CD4-positive, alpha-beta T cell treated with Interleukin-6 at 100 ng/mL for 8 hours (primary cell): ENCODE results near the gene TRIM14.

Experiments
- DNase-seq: peaks from one replicate; pipeline ENCODE4 v3.0.0-alpha.2; 2020; ENCODE audit warnings: mixed read lengths, low spot score

Gene TRIM14, protein sequence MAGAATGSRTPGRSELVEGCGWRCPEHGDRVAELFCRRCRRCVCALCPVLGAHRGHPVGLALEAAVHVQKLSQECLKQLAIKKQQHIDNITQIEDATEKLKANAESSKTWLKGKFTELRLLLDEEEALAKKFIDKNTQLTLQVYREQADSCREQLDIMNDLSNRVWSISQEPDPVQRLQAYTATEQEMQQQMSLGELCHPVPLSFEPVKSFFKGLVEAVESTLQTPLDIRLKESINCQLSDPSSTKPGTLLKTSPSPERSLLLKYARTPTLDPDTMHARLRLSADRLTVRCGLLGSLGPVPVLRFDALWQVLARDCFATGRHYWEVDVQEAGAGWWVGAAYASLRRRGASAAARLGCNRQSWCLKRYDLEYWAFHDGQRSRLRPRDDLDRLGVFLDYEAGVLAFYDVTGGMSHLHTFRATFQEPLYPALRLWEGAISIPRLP

DNA sequence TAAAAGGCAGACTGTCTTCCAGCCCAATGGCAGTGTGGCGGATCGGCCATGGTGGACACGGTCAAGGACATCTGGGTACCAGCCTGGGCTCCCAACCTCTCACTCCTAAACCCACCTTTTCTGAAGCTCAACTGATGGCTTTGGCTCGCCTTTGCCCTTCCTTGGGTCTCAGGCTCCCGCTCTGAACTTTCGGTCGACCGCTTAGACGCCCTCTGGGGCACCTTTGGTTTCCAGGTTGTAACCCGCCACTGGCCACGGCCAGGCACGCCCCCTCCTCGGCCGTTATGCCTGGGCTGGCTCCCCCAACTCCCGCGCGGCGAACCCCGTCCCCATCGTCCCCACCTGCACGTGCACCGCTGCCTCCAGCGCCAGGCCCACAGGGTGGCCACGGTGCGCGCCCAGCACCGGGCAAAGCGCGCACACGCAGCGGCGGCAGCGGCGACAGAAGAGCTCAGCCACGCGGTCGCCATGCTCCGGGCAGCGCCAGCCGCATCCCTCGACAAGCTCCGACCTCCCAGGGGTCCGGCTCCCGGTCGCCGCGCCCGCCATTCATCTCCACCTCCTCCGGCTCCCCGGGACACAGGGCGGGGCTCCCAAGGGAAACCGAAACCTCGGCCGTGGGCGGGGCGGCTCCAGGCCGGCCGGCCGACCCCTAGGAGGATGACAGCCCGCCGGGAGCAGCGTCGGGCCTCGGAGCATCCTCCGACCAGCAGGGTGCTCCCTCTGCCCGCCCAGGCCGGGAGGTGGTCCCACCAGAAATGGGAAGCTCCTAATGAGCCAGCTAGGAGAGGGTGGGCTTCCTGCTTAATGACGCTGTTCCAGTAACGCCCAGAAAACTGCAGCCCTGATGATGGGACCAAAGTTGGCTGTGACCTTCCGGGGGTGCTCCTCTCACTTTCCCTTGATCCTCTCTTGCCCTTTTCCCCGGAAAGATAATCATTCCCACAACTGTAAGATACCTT, at the start of gene TRIM14:
Gene TRIM14 (minus strand): TSS at position 583 of the 962 bp plus-strand sequence. CDS start 34 bp downstream, at position 549.
- DNase-seq: peak; percentile 37

DNA sequence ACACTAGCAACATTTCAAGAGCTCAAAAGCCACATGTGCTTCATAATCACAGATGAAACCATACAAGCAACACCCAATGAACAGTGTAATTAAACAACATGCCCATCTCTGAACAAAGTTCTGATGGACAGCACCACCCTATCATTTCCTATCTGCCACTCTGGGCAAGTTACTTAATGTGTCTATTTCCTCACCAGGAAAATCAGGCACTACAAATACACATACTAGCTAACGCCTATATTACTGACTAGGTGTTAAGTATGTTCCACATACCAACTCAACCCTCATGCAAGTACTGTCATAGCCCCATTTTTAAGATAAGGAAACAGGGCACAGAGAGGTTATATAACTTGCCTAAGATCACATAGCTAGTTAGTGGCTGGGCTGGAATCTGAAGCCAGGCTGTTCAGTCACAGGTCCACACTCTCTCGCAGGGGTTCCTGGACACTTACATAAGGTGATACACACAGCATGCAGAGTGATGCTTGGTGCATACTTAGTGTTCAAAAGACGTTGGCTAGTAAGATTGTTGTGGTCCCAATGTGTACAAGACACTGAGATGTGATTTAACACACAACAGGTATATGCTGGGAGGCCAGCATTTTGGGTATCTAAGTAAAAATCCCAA, 49.2 kb upstream of the TRIM14 start:
- no peak for DNase-seq

DNA sequence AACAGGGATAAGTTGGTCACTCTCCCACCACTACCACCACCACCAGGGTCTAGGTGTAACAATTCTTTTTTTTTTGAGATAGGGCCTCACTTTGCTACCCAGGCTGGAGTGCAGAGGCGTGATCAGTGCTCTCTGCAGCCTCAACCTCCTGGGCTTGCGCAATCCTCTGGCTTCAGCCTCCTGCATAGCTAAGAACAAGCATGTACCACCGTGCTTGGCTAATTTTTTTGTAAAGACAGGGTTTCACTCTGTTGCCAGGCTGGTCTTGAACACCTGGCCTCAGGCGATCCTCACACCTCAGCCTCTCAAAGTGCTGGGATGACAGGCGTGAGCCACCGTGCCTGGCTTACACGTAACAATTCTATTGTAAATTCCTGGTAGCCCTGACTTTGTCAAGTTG, 45.9 kb upstream of the TRIM14 start:
- DNase-seq: no peak

DNA sequence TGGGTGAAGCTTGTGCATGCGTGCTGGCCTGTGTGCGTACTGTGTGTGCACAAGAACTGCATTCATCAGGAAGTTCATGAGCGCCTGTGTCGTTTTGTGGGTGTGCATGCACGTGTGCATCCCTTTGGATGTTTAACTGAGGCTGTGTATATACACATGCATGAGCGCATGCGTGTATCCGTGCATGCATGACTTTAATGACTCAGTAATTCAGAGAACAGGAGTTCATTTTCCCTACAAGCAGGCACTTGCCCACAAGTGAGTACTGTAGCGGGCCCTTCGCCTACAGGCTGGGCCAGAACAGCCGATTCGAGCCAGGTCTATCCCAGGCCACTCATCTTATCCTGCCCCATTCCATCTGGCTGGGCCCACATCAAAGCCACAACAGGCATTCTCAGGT, 43.6 kb upstream of the TRIM14 start:
- DNase-seq: no peak

DNA sequence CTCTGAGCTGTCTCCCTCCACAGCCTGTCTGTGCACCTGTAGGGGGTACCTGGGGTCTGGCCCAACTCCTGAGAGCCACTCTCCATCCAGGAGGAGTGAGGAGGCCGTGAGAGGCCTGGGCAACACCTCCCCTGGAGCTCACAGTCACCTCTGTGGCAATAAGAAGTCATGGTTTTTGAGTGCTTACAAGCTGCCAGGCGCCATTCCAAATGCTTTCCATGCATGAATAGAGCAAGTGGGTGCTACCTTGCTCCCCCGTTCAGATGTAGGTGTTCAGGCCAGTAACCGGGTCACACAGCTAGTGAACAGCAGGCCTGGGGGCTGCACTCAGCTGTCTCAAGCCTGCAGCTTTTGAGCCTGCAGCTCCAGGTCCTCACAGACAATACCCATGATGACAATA, 42.8 kb upstream of the TRIM14 start:
- DNase-seq: no peak

DNA sequence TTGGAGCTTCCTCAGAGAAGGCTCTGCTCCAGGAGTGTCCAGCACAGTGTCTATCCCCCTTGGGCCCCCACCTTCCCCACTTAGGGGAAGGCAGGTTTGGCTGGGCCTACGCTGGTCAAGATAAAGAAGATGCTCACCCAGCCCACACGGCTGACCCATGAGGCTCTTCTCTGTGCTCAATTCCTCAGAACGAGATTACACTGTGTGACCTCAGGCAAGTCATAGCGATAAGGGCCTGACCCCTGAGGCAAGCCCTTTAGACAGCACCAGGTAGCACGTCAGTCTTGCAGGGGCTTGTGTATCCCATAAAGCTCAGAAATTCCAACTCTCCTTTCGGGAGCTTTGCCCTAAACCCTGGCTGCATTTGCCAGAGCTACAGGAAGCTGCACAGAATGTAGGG, 40.8 kb upstream of the TRIM14 start:
- DNase-seq: no peak

DNA sequence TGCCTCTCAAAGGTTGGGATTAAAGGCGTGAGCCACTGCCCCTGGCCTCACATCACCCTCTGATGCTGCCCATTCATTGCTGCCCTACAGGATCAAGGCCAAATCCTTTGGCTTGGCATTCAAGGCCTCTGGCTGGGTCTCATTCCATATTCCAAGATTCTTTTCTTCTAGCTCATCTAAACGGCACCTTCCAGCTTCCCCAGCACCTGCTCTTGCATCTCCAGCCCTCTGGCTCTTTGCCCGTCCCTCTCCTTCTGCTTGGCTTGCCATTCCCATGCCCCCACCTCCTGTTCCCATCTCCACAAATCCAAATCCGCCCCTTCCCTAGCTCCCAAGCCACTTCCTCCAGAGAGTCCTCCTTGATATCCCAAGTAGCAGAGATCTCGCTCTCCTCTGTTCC, 40.3 kb upstream of the TRIM14 start:
- DNase-seq: no peak

DNA sequence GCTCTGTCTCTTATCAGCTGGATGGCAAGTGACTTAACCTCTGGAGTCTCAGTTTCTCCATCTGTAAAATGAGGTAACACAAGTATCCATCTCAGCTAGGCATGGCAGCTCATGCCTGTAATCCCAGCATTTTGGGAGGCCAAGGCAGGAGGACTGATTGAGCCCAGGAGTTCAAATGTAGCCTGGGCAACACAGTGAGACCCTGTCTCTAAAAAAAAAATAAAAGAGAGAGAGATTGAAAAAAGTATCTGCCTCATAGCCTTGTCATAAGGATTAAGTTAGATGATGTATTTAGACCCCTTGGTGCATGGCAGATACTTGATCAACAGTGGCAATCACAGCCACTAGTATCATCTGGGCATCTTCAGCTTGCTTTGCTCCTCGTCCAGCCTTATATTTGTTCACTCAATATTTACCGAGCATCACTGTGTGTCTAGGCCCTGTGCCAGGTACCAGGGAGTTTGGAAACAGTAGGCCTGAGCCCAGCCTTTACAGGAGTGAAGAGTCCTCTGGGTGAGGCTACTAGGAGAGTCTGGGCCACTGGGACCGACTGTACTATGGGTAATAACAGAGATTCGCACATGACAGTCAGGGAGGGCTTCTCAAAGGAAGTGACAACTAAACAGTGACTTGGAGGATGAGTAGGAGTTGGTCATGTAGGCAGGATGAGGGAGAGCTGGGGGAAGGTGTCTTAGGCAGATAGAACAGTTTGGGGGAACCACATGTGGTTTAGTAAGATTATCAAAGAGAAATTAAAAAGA, 39.2 kb upstream of the TRIM14 start:
- no peak for DNase-seq

DNA sequence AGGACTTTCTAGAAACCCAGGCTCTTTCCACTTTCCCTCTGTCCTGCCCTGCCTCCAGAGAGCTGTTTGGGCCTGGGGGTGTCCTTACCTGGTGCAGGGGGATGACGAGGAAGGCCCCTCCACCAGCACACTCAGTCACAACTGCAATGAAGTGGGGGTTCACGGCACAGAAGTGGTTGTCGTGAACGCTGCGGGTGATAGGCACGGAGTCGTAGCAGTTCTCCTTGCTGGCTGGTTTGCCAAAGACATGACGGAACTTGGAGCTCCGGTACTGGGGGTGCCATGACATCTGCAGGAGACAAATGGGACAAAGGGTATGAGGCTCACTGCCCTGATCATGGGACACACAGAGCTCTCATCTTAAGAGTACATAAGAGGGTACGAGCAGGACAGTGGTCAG, 38.4 kb upstream of the TRIM14 start:
- no peak for DNase-seq

DNA sequence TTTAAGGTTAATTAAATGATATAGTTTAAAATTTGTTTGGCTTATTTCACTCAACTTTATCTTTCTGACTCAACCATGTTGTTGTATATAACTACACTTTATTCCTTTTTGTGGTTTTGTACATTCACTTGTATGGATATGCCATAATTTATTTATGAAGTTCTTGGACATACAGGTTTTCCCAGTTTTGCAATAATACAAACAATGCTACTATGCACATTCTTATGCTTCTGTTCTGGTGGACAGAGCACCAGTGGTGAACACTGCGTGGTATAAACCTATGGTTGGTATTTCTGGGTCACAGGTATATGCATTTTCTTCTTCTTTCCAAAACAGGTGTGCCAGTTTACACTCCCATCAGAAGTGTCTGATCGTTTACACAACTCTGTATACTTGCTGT, 35.7 kb upstream of the TRIM14 start:
- DNase-seq: no peak

DNA sequence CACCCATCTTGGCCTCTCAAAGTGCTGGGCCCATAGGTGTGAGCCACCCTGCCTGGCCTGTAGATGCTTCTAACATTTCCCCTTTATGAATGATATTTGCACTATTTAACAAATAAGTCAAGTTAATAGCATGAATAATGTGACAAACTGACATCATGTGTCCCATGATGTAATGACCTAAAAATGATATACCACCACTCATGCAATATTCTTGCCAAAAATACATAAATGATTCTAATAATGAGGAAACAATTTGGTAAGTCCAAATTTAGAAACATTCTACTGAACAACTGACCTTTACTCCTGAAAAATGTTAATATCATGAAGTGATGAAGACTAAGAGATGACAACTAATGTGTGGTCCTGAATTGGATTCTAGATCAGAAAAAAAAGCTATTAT, 33.5 kb upstream of the TRIM14 start:
- DNase-seq: no peak

DNA sequence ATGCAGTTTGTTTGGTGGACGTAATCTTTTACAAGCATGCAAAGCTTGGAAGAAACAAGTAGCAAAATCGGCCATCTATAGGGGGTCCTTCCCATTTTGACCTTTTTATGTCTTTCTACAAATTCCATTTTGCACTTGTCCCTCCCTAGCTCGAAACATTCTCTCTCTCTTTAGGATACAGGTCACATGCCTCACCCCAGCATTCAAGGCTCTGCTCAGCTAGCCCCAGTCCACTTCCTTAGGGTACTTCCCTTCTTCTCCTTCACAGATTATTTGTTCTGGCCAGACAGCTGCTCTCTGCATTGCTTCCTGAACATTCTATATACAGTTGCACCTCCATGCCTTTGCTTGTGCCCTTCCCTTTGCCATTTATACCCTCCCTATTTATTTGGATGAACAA, 31.7 kb upstream of the TRIM14 start:
- no peak for DNase-seq

DNA sequence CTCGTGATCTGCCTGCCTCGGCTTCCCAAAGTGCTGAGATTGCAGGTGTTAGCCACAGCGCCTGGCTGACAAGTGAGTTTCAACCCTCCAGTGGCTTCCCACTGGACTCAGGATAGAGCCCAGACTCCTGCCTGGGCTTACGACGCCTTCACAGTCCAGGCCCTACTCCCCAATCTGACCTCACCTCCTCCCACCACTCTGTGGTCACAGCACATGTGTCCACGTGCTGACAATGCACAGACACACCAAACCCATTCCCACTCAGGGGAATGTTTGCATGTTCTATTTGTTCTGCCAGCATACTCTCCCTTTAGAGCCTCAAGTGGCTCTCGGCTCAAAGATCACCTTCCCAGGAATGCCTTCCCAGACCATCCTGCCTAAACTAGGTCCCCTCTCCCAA, 31.1 kb upstream of the TRIM14 start:
- no peak for DNase-seq

DNA sequence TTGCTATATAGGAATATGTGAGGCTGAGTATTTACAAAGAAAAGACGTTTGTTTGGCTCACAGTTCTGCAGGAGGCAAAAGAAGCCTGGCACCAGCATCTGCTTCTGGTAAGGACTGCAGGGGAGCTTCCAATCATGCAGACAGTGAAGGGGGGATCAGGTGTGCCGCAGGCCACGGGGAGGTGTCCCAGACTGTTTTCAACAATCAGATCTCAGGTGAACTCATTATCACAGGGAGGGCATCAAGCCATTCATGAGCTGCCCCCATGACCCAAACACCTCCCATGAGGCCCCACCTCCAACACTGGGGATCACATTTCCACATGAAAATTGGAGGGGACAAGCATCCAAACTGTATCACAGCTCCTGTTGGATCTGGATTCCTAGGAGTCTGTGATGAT, 30.4 kb upstream of the TRIM14 start:
- no peak for DNase-seq

DNA sequence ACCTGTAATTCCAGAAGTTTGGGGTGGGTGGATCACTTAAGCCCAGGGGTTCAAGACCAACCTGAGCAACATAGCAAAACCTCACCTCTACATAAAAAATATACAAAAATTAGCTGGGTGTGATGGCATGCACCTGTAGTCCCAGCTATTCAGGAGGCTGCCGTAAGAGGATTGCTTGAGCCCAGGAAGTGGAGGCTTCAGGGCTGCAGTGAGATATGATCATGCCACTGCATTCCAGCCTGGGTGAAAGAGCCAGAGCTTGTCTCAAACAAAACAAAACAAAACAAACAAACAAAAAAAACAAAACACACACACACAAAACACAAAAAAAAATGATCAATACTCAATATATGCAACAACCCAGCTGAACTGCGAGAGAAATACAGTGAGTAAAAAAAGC, 29.5 kb upstream of the TRIM14 start:
- DNase-seq: no peak

DNA sequence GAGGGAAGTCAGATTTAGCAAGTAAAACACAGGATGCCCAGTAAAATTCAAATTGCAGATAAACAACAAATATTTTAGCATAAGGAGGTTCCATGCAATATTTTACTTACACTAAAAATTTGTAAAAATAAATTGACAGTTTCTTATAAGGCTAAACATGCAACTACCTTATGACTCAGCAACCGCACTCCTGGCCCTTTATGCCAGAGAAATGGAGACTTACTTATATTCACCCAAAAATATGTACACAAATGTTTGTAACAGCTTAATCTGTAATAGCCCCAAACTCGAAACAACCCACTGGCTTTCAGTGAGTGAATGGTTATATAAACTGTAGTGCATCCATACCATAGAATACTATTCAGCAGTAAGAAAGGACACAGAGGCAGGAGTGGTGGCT, 28.6 kb upstream of the TRIM14 start:
- DNase-seq: no peak

DNA sequence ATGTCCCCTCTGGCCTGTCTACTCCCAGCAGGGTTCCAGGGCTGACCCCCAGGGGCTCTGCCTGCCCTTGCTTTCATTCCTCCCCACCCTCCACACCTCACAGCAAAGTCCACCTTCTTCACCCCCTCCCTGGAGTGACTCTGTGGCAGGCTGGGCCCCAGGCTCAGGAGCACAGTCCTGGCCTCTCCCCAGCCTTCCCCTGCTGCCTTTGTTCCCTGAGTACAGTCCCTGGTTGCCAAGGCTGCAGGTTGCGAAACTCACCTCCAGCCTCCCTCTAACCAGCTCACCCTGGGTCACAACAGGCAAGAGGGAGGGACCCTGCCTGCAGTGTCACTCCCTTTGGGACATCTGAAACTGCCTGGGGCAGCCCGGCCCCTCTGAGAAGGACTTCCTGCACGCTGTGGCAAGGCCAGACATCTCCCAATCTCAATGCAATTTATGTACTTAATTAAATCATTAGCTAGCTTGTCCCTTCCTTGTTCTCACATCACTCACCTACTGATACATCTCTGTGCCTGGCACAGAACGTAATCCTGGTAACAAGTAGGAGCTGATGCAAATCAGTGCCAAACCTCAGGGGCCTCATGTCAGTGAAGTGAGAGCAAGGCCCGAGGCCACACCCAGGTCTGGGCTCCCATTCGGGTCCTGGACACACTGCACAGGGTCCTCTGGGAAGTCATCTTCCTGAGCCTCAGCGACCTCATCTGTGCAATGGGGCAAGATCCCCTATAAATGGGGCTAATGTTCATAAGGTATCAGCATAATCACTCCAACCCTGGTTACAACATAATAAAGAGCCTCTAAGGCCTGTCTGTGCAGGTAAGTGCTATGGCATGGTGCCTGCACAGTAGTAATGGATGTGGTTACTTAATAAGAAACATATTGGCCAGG, 27.3 kb upstream of the TRIM14 start:
- no peak for DNase-seq

DNA sequence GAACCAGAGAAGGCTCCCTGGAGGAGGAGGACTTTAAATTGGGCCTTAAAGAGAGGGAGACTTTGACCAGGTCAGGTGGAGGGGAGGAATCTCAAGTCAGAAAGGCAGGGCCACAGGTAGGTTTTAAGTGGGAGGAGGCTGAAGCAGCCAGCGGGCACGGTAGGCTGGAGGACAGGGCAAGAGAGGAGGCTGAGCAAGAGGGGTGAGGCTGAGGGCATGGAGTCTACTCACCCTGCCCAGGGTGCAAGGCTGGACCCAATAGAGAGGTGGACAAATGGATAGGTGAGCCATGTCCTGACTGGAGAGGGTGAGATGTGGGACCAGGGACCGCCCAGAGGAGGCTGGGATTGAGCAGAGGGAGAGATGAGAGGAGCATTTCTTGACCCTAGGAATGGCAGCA, 25.6 kb upstream of the TRIM14 start:
- no peak for DNase-seq

DNA sequence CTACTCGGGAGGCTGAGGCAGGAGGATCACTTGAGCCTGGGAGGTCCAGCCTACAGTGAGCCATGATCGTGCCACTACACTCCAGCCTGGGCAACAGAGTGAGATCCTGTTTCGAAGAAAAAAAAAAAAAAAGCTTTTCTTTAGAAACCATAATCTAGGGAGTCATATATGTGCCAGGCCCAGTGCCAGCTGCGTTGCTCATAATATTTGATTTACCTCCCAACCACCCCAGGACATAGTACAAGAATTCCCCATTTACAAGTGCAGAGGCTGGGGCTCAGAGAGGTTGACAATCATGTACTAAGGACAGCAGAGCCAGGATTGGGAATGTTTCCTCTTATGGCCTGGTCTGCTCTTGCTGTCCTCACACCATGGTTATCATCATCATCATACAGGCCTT, 25.1 kb upstream of the TRIM14 start:
- DNase-seq: no peak

DNA sequence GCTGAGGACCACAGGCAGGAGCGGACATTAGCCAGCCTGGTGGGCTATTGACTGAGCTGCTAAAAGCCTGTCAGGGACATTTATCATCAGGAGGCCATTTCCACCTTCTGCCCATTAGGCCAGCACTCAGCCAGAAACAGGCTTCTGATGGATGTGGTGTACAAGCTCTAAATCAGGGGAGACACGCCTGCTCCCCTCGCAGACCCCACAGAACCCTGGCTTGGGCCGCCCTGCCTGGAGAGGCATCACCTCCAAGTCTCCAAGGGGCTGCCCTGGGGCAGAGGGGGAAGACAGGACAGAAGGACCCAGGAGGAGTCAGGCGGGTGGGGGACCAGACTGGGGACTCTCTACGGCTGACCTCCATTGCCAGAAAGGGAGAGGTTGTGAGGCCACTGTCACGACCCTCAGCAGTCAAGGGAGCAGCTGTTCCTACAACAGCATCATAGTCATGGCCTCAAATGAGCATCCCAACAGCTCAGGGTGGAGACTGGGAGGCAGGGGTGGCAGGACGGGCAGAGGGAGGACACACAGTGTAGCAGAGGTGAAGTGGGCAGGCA, 24.0 kb upstream of the TRIM14 start:
- no peak for DNase-seq
